AG04449 (cell line): Measurements from ENCODE around the gene RCL1.

ENCODE experiments used
- CTCF ChIA-PET: fragments of 350-600 bp; formaldehyde crosslinking; extraction: SDS; loops from one replicate; lab custom pipeline; 2021; ENCODE audit warnings: antibody characterized with exemption; lab: Yijun Ruan, JAX
- POLR2A ChIA-PET: fragments of 400-600, 350-600 bp; formaldehyde crosslinking; extraction: SDS; loops from one replicate; lab custom pipeline; 2020; ENCODE audit warnings: antibody characterized with exemption, inconsistent platforms; lab: Yijun Ruan, JAX
- DNase-seq: peaks from one replicate; pipeline ENCODE4 v3.0.0-alpha.2; 2010; ENCODE audit warnings: low read depth, low spot score
- H3K4me3 ChIP-seq: 2 replicates; pipeline ENCODE4 v1.5.1; 2011; ENCODE audit warnings: low read depth, mild to moderate bottlenecking, control low read depth, low read length
- TF ChIP-seq, protein P1 (sequence below): IDR thresholded peaks from one replicate; pipeline ENCODE4 v1.5.1; 2011; ENCODE audit warnings: mild to moderate bottlenecking, moderate library complexity, low read length, control low read depth, inconsistent platforms; ENCODE audit not compliant: insufficient read depth; ENCODE audit errors: missing control alignments

The RCL1 gene

DNA sequence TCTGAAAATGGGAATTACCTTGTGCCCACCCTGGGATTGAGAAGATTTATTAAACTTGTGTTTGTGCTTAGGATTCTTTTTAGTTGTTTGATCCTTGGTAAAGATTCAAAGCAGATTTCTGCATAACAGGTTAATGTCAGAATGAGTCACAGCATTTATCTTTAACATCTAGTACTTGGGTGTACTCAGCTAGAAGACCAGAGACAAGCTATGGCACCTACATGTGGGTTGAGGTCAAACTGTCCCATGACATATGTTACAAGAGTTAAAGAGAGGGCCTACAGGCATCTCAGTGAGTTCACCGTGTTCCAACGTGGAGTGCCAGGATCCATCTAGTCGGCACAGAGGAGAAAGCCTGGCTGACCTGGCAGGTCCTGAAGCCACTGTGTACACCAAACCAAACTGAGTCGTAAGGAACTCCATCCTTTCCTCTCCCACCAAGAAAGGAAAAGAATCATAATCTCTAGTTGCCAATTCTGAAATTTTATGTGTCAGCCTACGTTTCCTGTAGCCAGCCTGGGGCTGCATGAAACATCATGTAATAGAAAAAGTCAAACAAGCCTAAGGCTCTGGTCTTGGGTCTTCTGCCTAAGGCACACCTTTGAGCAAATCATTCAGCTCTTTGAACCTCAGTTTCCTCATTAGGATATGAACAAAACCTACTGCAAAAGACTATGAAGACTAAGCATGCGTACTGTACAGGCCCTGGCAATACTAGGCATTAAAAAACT is 73.7 kb downstream of the RCL1 start:
- H3K4me3 ChIP-seq, result no peak overlapping the region
- POLR2A ChIA-PET, result no interaction called here
- DNase-seq, result no peak
- TF ChIP-seq, protein P1, sequence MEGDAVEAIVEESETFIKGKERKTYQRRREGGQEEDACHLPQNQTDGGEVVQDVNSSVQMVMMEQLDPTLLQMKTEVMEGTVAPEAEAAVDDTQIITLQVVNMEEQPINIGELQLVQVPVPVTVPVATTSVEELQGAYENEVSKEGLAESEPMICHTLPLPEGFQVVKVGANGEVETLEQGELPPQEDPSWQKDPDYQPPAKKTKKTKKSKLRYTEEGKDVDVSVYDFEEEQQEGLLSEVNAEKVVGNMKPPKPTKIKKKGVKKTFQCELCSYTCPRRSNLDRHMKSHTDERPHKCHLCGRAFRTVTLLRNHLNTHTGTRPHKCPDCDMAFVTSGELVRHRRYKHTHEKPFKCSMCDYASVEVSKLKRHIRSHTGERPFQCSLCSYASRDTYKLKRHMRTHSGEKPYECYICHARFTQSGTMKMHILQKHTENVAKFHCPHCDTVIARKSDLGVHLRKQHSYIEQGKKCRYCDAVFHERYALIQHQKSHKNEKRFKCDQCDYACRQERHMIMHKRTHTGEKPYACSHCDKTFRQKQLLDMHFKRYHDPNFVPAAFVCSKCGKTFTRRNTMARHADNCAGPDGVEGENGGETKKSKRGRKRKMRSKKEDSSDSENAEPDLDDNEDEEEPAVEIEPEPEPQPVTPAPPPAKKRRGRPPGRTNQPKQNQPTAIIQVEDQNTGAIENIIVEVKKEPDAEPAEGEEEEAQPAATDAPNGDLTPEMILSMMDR, result no peak
- CTCF ChIA-PET, result no interaction called here

DNA sequence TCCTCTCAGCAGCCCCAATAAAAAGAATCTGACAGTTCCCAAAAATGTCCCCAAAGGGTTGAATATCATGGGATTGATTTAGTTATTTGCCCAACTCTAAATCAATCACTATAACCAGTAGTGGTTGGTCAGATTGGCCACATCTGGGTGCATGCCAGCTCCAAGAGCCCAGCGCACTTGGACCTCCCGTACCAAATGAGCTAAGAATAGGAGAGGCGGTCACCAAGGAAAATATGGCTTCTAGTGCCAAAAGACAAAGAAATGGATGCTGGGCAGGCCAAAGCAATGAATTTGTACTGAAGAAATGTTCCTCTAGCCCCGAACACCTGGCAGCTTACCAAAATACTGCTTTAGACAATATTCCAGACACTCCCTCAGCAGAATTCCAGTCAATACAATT is 80.3 kb downstream of the RCL1 start:
- DNase-seq, result no peak
- TF ChIP-seq, protein P1, result no peak
- POLR2A ChIA-PET, result no interaction called here
- no peak overlapping the region for H3K4me3 ChIP-seq
- CTCF ChIA-PET, result no interaction called here

DNA sequence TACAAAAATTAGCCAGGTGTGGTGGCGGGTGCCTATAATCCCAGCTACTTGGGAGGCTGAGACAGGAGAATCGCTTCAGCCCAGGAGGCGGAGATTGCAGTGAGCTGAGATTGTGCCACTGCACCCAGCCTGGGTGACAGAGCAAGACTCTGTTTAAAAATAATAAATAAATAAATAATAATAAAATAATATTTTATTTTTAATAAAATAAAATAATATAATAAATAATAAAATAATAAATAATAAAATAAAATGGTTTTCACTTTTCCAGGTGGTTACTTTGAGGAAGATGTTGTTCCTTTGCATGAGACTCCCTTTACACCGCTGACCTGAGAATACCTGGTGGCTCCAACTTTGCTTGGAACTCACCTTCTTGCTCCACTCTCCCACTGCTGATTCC is 82.8 kb downstream of the RCL1 start:
- ChIA-PET CTCF (interaction anchor here (1.2 kb wide), 1 partner anchor 30 kb away, joined by 3 read pairs; no protein-coding TSS in a partner anchor), POLR2A (no interaction called here)
- TF ChIP-seq, protein P1, result no peak
- H3K4me3 ChIP-seq, result no peak overlapping the region
- DNase-seq, result no peak

DNA sequence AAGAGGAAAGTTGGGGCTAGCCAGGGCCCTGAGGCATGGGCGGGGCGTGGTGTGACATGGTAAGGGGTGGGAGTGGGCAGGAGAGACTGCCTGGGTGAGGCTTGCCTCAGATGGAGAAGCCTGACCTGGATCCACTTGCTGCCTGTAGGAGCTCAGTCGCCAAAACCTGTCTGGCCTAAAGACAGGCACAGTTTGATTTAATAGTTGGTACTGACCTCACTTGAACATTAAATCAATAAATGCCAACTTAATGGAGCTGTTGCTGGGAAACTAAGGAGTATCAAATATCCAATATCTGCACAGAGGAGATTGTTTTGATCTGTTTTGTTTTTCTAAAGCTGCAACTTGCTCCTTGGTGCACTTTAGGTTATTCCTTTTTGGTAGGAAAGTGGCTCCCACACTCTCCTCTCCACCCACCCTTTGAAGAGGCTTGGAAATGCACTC is 86.4 kb downstream of the RCL1 start:
- TF ChIP-seq, protein P1, result no peak
- ChIA-PET CTCF (interaction anchor here (1.7 kb wide), 1 partner anchor 15 kb away, joined by 4 read pairs; no protein-coding TSS in a partner anchor), POLR2A (no interaction called here)
- no peak for DNase-seq
- H3K4me3 ChIP-seq, result no peak overlapping the region

DNA sequence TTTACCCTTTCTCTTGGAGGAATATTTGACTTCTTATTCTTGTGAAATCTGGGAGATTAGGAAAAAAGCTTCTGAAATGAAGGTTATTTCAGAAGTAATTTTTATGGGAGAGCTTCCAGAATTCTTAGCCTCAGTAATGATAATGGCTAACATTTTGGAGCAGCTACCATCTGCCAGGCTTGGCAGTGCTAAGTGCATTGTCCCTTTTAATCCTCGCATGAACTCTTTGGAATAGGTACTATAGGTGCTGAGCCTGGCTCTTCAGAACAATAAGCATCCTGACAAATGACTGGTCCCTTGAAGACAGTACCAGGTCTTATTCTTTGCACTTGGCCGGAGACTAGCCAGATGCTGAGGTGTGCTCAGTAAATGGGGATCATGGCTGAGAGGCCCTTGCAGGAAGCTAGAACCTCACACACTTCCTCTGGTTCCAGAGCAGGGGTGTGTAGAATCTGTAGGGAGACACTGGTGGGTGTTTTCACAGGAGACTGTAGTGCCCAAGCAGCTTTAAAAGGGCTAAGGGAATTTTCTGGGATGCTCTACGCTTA is 90.7 kb downstream of the RCL1 start:
- TF ChIP-seq, protein P1, result no peak

DNA sequence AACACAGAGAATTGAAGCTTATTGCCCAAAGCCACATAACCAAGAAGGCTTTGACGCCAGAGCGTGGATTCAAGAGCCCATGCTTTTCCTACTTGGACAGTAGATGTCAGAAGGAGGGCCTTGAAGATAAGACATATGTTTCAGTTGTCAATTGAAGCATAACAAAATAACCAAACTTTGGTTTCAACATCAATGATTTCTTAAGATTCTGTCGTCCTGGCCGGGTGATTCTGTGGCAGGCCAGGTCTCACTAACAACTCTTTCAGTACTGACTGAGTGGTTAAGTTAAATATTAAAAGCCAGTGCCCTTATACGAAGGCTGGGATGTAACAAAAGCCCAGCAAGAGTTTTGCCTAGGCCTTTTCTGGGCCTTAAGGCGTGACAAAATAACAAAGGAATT is 94.0 kb downstream of the RCL1 start:
- CTCF ChIA-PET, result no interaction called here
- H3K4me3 ChIP-seq, result no peak overlapping the region
- TF ChIP-seq, protein P1, result no peak
- POLR2A ChIA-PET, result no interaction called here
- no peak for DNase-seq

More for the DNA sequence above, 90.7 kb downstream of the RCL1 start:
- H3K4me3 ChIP-seq, result no peak overlapping the region
- CTCF ChIA-PET, result interaction anchor here (1.8 kb wide), 1 partner anchor 86 kb away, joined by 4 read pairs; no protein-coding TSS in a partner anchor
- DNase-seq, result no peak
- POLR2A ChIA-PET, result no interaction called here
